DLD1 (cell line): ENCODE data around the gene COL4A1.

Source experiments
- in situ Hi-C: cut with HindIII; loops from 2 replicates; pipeline ENCODE4 v1.10.0; 2017; ENCODE audit warnings: low sequenced_read_pairs

COL4A1 gene

DNA sequence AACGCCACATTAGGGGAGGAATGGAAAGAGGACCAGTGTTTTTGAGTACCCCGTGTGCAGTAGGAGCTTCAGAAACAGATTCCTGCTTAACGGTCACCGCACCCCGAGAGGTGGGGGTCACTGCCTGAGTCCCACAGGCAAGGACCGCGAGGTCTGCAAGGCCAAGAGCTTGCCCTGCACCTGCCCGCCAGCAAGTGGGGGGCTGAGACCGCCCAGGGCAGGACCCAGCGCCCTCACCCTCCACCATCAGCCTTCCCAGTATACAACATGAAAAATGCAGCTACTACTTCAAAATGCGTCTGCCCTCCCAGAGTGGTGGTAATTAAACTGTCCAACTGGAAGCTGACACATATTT is 44.9 kb downstream of the COL4A1 start:
- in situ Hi-C loops = no loop called here

DNA sequence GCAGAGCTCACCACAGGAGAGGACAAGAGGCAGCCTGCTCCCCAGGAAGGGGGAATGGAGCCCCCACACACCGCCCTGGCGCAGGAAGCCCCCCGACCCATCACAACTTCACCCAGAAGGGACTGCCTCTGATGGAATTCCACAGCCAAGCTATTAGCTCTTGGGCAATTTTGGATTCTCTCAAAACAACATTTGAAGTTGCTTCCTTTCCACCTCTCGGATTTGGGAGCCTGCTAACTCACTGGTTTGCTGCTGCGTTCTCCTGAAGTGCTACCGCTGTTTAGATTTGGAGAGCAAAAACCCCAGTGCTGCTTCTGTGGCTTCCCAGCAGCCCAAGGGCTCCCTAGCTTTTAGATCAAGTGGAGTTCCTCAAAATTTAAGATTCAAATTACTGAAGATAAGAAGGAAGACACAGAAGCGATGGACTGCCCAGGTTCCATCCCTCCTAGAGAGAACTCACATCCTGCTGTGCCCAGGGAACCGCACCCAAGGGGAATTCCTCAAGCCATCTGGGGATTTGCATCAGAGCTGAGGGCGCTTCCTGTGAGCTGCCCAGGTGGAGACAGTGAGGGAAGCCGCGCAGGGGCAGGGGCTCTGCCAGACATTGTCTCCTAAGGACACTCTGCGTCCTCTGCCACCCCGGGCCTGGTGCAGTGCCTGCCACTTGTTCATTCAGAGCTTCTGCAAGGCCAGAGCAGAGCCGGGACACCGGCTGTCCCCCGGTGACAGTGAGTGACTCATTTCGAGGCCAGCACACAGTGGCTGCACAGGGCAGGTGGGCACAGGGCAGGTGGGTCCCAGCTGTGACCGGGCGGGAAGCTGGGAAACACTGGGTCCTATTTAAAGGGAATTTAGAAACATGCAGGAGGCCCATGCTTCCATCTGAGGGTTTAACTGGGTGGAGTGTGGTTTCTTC is 45.5 kb downstream of the COL4A1 start:
- in situ Hi-C loops = no loop called here

DNA sequence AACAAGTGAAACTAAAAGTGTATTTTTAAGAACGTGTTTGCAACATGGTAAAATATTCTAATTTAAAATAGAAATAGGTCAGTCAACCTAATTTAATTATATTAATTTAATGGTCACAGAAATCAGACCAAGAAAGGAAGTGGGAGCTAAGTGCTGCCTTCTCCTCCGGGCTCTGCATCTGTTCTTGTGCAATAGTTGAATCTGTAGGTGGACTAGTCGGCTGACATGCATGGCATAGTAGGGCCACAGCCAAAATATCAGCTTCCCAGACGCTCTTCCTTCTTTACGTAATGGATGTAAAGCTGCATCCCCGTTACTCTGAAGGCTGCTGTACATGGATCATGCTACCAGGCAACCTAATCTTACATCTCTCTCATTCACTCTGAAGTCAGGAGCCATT is 47.3 kb downstream of the COL4A1 start:
- in situ Hi-C loops = no loop called here

DNA sequence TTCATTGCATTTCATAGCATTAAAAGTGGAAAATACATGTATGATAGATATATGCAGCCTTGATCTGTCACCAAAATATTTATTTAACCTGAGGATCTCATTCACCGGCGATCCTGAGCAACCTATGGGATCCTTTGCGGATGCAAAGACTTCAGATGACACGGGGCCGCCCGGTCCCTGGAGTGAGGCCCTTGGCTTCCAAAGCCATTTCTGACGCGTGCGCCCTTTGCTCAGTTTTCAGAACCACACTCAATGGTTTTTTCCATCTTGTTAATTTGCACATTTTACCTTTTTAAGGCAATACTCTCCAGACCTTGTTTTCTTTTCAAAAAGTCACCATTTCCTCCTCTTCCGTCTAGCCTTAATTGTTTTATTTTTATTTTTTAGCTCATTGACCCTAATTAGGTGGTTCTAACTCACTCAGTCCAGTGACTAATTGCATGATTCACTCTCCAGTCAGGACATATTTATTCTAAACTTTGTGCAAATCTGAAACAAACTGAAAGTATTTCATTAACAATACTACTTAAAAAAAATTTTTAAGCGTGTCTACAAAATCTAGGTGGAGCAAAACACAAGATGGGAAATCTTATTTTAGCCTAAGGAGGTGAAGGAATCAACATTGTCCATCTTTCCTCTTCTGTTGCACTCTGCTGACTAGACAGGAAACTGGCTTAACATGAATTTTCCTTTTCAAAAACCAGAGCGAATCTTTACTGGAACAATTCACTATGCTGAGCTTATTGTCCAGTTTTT is 47.9 kb downstream of the COL4A1 start:
- in situ Hi-C loops = no loop called here

DNA sequence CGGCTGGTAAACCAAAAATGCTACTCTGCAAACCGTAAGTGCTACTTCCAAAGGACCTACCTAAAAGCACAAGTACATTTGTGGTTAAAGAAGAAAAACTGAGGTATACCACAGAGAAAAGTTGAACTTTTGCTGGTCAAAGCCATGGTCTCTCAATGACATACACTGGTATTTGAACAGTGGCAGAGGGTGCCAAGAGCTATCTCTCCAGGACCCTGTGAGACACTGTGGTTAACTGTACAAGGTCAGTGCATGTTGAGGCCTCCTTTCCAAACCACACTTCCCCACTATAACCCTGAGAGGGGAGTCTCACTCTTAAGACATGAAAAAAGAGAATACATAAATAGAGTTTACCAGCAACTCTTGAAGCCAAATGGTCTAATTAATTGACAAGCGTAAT is 49.5 kb downstream of the COL4A1 start:
- in situ Hi-C loops = no loop called here

DNA sequence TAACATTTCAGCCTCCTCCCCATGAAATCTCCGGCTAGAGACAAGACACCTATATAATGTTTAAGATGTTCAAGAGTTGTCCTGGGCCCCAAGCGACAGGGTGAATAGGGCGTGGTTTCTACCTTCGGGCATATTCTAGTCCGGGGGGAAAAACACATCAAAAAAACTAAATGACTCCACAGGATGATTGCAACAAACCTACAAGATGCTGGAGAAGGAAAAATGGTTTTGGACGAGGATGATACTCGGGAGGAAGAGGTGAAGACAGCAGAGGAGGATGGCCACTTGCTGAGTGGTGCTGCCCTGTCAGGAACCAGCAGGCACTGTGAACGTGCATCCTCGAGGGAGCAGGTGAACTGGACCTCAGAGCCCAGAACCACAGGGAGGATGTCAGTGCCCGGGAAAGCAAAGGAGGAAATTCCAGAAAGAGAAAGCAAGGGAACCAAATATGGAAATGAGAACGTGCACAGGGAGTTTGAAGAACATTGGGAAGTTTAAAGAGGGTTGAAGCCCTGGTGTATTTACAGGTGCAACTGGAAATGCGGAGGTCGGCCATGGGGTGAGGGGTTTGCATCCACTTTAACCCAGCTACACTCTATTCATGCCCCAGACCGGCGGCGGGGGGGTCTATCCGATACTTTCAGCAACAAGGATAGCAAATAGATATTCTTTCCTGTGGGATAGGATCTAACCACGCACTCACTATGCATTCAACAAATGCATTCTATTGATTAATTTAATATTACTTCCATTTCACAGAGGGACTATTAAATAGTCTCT is 50.6 kb downstream of the COL4A1 start:
- in situ Hi-C loops = no loop called here

DNA sequence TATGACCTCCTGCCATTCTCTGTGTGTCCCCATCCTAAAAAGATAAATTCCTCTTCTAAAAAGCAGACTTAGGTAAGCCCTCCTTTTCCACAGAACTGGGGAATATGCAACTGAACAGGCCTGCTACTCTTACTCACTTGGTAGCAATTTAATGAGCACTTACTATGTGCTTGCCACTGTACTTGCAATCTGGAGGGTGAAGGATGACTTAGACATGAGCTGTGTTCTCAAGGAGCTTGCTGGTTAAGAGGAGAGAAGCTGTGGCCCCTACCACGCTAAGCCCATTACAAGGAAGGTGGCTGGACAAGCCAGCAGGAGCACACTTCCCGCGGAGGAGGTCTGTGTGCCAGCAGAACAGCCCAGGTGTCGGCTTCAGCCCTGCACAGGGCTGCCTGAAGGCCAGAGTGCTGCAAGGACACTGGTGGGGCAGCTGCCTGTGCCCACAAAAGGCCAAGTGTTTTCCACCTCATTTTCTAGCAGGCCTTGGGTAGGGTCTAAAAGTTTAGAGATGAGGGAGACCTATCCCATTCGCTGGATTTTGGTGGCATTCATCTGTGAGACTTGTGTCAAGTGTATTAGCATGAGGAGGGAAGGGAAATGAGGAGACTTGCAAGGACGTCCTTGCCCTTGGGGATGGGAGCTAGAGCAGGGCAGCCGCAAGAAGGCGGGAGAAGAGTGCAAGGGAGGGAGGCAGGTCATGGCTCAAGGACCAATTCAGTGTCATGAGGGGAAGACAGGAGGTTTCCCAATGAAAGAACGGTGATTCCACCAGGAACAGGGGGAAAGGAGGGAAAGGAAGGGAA is 52.0 kb downstream of the COL4A1 start:
- in situ Hi-C loops = no loop called here

DNA sequence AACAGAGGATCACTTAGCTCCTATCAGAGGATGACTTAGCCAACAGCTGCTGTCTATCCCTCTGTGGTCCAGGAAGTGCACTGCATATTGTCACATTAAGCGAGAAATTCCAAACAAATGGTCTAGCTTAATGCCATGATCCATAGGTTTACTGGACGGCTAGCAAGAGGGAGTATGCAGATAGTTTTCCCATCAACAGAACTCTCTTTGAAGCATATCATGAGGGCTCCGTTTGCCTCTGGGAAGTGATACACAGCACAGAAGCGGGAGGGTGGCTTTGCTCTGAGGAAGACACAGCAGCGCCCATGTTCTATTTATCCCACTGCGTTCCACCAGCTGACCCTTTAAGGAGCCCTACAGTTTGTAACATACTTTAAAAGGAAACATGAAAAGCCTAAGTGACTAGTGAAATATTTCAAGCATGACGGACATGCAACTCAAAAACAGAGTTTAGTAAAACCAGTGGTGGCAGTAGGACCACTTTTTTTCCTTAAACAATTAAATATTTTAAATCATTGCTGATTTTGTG is 52.7 kb downstream of the COL4A1 start:
- in situ Hi-C loops = no loop called here

DNA sequence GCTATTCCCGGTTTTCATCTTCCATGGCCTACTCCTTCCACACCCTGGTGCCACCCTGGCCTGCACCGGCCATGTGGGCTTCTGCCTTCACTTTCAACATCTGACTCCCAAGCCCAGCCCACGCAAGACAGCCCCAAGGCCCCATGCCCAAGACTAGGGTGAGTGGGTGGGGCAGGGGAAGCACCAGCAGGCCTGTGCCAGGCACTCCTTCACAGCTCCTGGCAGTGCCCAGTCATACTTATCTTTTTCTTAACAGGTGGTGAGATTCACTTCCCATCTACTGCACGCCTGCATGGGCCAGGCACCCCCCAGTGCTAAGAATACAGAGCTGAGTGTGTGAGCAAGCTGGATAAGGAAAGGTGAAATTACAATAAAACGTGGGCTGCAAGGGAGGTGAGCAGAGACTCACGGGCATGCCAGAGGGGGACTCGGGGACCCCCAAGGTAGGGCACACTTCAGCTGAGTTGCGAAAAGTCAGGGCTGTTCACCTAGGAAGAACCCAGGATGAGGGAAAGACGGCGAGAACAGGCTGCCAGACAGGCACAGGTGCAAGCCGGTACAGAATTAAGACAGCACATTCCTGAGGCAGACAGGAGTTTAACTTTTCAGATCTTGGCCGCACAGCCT is 55.7 kb downstream of the COL4A1 start:
- in situ Hi-C loops = no loop called here

DNA sequence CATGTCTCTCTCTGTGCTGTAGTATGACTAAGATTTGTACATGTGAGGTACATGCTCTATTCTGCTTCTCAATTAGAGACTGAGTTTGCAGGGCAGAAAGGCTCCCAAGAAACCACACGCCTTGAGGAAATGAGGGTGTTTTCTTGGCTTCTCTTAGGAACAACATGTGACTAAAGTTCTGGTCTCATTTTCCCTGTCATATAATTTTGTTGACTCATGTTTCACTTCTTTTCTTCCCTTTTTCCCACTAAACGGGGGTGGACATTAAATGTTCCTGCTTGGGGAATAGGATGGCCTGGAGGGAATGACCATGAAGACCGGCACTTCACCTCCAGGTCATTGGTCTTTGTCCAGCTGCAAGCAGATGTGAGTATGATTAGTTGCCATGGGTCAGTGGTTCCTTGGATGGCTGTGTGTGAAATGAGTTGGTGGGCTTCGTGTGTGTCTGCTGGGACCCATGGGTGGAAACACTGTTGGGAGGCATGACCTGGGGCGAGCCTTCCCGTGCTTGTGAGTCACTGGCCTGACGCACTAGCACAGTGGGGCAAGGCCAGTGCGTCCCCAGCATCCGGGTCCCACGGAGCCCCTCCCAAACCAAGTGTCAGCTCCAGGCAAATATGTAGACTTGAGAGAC is 56.6 kb downstream of the COL4A1 start:
- in situ Hi-C loops = no loop called here

DNA sequence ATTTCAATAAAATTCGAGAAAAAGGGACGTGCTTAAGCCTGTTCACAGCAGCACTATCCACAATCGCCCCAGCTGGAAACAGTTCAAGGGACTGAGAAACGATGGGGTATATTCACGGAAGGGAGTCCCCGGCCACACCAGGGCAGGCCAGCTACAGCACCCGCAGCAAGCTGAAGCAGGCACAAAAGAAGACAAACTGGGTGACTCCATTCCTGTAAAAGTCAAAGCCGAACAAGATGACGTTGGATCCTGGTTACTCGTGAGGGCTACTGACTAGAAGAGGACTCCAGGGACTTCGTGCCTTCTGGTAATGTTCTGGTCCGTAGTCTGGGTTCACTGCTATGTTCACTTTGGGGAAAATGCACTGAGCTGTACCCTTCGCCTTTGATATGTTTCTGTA is 57.6 kb downstream of the COL4A1 start:
- in situ Hi-C loops = loop anchor here (25.0 kb wide), 2 partner anchors 163 to 288 kb away; no protein-coding TSS in a partner anchor

DNA sequence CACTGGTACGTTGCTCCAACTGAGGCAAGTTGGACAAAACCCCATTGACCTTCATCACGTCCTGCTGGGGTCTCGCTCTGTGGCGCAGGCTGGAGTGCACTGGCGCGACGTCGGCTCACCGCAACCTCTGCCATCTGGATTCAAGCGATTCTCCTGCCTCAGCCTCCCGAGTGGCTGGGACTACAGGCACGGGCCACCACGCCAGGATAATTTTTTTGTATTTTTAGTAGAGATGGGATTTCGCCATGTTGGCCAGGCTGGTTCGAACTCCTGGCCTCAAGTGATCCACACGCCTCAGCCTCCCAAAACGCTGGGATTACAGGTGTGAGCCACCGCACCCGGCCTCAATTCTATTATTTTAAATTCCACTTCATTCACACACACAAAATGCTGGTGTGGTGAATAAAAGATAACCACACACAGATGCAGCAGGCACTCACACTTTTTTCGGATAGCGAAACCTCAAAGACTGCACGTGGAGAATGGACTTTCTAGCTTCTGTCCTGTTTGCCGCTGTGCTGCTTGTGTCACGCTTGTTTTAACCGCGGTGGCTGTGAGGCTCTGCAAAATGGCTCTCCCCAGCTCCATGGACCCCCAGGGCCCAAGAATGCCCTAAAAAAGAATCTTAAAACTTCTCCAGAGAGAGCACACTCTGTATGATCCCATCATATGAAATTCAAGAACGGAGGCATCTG is 58.4 kb downstream of the COL4A1 start:
- in situ Hi-C loops = loop anchor here (25.0 kb wide), 2 partner anchors 164 to 289 kb away; no protein-coding TSS in a partner anchor

DNA sequence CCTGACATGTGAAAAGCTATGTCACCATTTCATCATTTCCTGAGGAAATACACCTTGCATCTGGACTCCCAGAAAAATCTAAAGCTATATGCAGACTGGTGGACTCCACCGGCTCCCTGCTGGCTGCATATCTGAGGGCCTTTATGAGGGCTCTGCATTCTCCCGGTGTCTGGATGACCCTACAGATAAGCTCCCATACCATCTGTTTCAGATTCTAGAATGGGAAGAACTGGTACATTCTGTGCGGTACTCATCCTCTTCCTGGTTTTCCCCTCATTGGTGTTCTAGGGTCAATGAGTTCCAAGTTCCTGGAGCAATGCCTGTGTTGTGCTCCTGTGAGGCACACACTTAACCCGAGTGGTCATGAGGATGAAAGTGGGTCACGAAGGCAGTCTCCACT is 60.4 kb downstream of the COL4A1 start:
- in situ Hi-C loops = loop anchor here (25.0 kb wide), 2 partner anchors 166 to 291 kb away; no protein-coding TSS in a partner anchor

DNA sequence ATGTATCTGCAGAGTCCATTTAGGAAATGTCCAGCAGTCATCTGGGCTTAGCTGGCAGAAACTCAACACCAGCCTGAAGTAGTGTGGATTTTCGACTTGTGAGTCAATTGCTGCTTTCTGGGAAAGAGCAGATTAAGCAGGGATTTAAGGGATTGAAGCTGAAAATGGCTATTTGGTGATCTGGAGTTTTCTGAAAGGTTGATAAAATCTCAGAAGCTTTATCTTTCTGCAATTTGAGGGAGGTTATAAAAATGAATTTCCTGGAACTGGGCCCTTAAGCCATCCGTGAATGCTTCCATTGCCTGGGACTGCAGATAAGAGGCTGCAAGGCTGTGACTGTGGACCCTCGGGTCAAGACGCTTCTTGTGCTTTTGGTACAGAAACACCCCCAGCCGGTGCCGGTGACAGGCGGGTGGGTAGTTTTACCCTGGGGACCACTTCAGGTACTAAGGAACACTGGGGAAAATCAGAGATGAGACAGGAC is 61.5 kb downstream of the COL4A1 start:
- in situ Hi-C loops = loop anchor here (25.0 kb wide), 2 partner anchors 167 to 292 kb away; no protein-coding TSS in a partner anchor

DNA sequence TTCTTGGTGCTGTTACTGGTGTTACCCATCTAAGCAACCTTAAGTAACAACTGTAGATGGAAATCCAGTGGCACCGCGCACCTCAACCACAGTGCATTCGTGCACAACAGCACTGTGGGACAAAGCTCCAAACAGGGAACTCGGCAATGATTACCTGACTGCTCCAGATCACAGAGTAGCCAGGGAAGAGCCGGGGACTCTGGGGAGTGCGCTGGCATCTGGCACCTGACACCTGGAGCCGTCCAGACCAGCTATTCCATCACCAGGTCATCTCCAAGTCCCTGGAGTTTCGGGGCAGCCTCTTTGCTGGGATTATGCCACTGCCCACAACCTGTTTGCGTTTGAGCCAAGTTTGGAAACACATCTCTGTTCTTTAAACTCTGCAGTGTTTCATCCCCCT is 62.0 kb downstream of the COL4A1 start:
- in situ Hi-C loops = loop anchor here (25.0 kb wide), 2 partner anchors 167 to 292 kb away; no protein-coding TSS in a partner anchor

DNA sequence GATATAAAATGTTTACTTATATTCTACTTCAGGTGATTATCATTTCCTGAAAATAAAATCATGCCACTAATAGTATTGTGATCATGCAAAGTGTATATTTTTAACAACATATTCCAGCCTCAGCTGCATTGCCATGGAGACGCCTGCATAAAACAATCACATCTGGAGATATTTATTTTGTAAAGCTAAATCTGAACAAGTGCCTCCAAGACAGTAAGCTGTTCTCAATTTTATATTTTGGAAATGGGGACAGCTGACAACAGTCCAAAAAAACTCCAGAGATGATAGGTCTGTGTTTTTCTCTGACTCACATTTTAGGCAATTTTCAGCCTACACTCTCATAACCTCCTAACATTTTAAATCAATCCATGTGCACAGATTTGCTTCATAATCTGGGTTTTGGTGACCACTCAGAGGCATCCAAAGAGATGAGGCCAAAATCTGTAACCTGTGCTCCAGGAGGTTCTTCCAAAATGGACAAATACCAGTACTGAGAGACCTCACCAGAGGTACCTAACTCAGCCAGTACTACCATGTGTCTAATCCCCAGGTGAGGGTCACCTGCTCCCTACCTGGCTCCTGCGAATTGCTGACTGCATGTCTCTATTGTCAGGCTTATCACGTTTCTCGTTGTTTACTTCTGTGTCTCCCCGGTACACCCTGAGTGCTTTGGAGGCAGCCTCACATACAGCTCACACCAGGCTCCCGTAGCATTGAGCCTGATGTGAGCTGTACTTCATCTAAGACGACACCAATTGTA is 62.7 kb downstream of the COL4A1 start:
- in situ Hi-C loops = loop anchor here (25.0 kb wide), 2 partner anchors 168 to 293 kb away; no protein-coding TSS in a partner anchor

DNA sequence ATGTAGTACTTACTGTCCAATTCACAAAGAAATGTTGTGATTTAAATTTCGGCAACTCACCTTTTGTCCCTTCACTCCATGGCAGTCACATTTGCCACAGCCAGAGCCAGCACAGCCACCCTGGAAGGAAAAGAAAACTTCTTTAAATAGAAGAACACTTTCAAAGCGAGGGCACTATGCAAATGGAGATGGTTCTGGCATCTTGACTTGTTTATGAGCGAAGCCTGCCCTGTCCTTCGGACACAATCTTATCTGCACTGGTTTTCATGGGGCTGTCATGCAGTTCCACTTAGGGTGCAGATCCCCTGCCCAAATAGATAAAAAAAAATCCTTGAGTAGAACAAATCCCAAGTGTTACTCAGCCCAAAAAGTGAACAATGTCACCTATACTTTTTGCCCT is 64.3 kb downstream of the COL4A1 start:
- in situ Hi-C loops = loop anchor here (25.0 kb wide), 2 partner anchors 170 to 295 kb away; no protein-coding TSS in a partner anchor
